Coronary artery (tissue), 2 donors: ENCODE results near the gene CTNNA2.

ENCODE experiments used
- DNase-seq: peaks from one replicate; pipeline ENCODE4 v3.0.0-alpha.2; 2017; ENCODE audit warnings: low spot score
- H3K27ac ChIP-seq, 2 donors: fragments of 200-600 bp; sonication (generic); one replicate each; pipeline ENCODE4 v1.5.1; 2016 to 2019
- H3K4me3 ChIP-seq: fragments of 200-600 bp; sonication (generic); 2 replicates; pipeline ENCODE4 v1.5.1; 2016; ENCODE audit warnings: mild to moderate bottlenecking, moderate library complexity
- TF ChIP-seq, protein P1 (sequence below): fragments of 200-600 bp; sonication (generic); IDR thresholded peaks from one replicate; pipeline ENCODE4 v1.5.1; 2019; ENCODE audit warnings: antibody characterized with exemption

The CTNNA2 gene

GRCh38 chr2:79547568-79547967 lies 34.7 kb downstream of the CTNNA2 start:
- no peak for DNase-seq
- no peak overlapping the region for H3K27ac ChIP-seq
- no peak overlapping the region for H3K4me3 ChIP-seq
- TF ChIP-seq, protein P1, sequence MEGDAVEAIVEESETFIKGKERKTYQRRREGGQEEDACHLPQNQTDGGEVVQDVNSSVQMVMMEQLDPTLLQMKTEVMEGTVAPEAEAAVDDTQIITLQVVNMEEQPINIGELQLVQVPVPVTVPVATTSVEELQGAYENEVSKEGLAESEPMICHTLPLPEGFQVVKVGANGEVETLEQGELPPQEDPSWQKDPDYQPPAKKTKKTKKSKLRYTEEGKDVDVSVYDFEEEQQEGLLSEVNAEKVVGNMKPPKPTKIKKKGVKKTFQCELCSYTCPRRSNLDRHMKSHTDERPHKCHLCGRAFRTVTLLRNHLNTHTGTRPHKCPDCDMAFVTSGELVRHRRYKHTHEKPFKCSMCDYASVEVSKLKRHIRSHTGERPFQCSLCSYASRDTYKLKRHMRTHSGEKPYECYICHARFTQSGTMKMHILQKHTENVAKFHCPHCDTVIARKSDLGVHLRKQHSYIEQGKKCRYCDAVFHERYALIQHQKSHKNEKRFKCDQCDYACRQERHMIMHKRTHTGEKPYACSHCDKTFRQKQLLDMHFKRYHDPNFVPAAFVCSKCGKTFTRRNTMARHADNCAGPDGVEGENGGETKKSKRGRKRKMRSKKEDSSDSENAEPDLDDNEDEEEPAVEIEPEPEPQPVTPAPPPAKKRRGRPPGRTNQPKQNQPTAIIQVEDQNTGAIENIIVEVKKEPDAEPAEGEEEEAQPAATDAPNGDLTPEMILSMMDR: no peak

DNA sequence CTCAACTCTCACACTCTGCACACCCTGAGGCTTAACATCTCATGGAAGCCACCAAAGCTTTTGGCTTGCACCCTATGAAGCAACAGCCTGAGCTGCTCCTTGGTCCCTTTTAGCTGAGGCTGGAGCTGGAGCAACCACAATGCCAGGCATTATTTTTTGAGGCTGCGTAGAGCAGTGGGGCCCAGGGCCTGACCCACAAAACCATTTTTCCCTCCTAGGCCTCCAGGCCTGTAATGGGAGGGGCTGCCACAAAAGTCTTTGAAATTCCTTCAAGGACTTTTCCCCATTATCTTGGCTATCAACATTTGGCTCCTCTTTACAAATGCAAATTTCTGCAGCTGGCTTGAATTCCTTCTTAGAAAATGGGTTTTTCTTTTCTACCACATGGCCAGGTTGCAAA lies 39.8 kb downstream of the CTNNA2 start:
- Histone ChIP-seq H3K27ac (no peak overlapping the region), H3K4me3 (no peak overlapping the region)
- DNase-seq: no peak
- TF ChIP-seq, protein P1: no peak

GRCh38 chr2:79554899-79555298 lies 42.0 kb downstream of the CTNNA2 start:
- DNase-seq: no peak
- TF ChIP-seq, protein P1: no peak
- Histone ChIP-seq H3K27ac (no peak overlapping the region), H3K4me3 (no peak overlapping the region)

DNA sequence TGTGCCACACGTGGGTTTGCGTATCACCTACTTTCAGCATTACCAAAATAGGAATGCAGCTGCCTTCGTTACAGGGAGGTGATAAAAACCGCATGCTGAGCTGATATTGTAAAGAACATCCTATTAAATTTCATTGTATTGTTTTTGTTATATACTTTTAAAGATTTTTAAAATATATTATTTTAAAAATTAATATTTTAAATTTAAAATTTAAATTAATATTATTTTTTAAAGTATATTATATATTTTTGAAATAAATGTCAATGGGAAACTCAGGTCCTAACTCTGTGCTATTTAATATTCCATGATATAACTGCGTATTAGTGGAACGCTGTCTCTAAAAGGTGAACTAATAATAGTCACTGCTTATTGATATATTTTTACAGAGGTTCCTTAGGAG lies 51.2 kb downstream of the CTNNA2 start:
- Histone ChIP-seq H3K27ac (no peak overlapping the region), H3K4me3 (no peak overlapping the region)
- DNase-seq: no peak
- TF ChIP-seq, protein P1: no peak

DNA sequence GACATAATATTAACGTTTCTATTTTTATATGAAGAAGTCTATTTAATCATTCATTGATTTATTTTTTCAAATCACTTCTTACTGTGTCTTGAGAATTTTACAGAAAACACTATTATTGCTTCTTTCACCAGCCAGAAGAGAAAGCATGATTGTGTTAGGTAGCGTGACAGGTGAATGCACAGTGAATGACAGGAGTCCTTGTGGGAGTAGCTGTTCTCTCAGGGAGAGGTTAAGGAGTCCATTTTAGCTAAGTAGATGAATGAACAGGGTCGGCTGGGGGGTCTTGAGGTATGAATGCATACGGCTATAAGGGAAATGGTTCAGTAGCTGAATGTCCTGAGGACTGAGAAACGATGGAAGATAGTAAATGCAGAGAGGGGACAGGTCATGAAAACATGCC lies 56.2 kb downstream of the CTNNA2 start:
- Histone ChIP-seq H3K4me3 (no peak overlapping the region), H3K27ac (no peak overlapping the region)
- no peak for DNase-seq
- TF ChIP-seq, protein P1: no peak

DNA sequence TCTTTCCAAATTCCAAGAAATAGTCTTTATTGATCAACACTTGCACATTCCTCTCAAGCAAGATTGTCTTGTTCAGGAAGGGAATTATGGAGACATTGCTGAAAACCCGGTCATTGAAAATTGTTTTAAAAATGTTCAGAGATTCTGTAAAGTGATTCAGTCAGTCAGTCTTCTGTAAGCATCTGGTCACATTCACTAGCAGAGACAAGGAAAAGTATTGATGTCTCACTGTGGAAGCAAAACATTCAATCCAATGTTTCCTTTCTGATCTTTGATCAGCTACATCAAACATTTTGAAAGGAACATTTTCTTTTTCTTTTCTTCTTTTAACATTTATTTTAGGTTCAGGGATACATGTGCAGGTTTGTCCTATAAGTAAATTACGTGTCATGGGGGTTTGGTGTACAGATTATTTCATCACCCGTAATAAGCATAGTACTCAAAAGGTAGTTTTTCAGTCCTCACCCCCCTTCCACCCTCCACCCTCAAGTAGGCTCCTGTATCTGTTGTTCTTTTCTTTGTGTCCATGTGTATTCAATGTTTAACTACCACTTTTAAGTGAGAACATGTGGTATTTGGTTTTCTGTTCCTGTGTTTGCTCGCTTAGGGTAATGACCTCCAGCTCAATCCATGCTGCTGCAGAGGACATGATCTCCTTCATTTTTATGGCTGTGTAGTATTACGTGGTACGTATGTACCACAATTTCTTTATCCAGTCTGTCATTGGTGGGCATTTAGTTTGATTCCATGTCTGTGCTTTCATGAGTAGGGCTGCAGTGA lies 61.2 kb downstream of the CTNNA2 start:
- Histone ChIP-seq H3K4me3 (no peak overlapping the region), H3K27ac (no peak overlapping the region)
- TF ChIP-seq, protein P1: no peak
- DNase-seq: no peak

DNA sequence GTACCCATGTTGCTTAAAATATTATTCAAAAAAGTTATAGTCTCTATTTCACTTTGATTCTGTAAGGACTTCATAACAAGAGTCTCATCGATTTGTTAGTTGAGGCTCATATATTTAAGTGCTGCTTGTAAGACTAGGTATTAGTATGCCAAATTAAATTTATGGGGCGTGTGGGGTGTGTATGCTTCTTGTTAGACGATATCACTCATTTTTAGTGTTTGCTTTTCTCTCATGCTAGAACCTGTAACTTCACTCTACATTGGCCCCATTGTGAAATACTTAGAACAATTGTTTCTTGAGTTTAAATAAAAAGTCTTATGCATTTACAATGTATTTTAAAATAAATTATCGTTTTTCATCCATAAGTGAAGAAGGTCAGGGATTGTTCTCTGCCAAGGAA lies 63.6 kb downstream of the CTNNA2 start:
- no peak for DNase-seq
- H3K27ac ChIP-seq: no peak overlapping the region
- TF ChIP-seq, protein P1: no peak
- no peak overlapping the region for H3K4me3 ChIP-seq
